ENCODE results near the gene PYCARD. TPM values are rescaled to one million over a fixed set of nuclear protein-coding genes. Genes with fewer than 3 reads are reported as not detected.
"Not testable (repeated sequence)": the region's sequence is repeated elsewhere in the genome, so short reads cannot be mapped to it uniquely, and the experiment has no call there.

Gene PYCARD
- total and polyA plus RNA-seq, 12 donors: 1.7 to 26.1 (median 3.3) TPM

GRCh38 chr16:31199430-31200041 is 3.0 kb downstream of the PYCARD start:
- TF ChIP-seq CTCF (IDR thresholded peaks at IDR 0.05): no peak
- H3K4me1 ChIP-seq: peaks cover 0 to 50% (median 17%) of the 10 kb centered on the region in 9 donors
- no peak overlapping the region for H3K27ac ChIP-seq
- no peaks in the 10 kb centered on the region for H3K27me3 ChIP-seq
- DNase-seq (no peak), ATAC-seq (no peak)
- intact Hi-C loops (cut with DNase I): loop anchor here in 2 of 10 donors (2.0 to 10.0 kb wide), 2 partner anchors 13 to 245 kb away; partner anchors contain the start of gene ZNF843 (in 1 of the 2)
- 91 to 94% methylated on average over 5 of the region's 5 CpGs for WGBS, 2 donors
- H3K36me3 ChIP-seq: peaks cover 0 to 59% (median 7%) of the 10 kb centered on the region in 9 donors
- H3K4me3 ChIP-seq: no peak overlapping the region
- no peaks in the 10 kb centered on the region for H3K9me3 ChIP-seq

- intact Hi-C loops (cut with DNase I): no loop called here
- H3K27me3 ChIP-seq: no peaks in the 10 kb centered on the region
- peaks cover 0 to 39% (median 15%) of the 10 kb centered on the region in 9 donors for H3K4me1 ChIP-seq
- H3K27ac ChIP-seq: peak overlapping the region in 1 of 10 donors; percentile 3
- no peak for DNase-seq
- peaks cover 0 to 71% (median 19%) of the 10 kb centered on the region in 9 donors for H3K36me3 ChIP-seq
- no peaks in the 10 kb centered on the region for H3K9me3 ChIP-seq
- no peak overlapping the region for H3K4me3 ChIP-seq
- 65 to 68% methylated on average over 7 of the region's 7 CpGs for WGBS, 2 donors
- ATAC-seq: no peak
- no peak for TF ChIP-seq CTCF (IDR thresholded peaks at IDR 0.05)
Measured at GRCh38 chr16:31198207-31198882, 4.2 kb downstream of the PYCARD start.

- H3K4me1 ChIP-seq: peaks cover 0 to 27% (median 4%) of the 10 kb centered on the region in 9 donors
- no peak for DNase-seq
Measured at GRCh38 chr16:31196324-31197088, 6.1 kb downstream of the PYCARD start.

GRCh38 chr16:31195861-31196260 is 6.7 kb downstream of the PYCARD start:
- intact Hi-C loops (cut with DNase I); H3K4me3 ChIP-seq; ATAC-seq; H3K27ac ChIP-seq; H3K27me3 ChIP-seq; H3K9me3 ChIP-seq; DNase-seq: not testable (repeated sequence)
- Histone ChIP-seq H3K36me3 (peaks cover 0 to 95% (median 43%) of the 10 kb centered on the region in 9 donors), H3K4me1 (peaks cover 0 to 21% (median 0%) of the 10 kb centered on the region in 9 donors)
- WGBS, 2 donors: 97 to 99% methylated on average over 11 of the region's 11 CpGs

More at GRCh38 chr16:31196324-31197088, 6.1 kb downstream of the PYCARD start:
- WGBS, 2 donors: 88 to 90% methylated on average over 17 of the region's 17 CpGs
- H3K4me3 ChIP-seq: no peak overlapping the region
- intact Hi-C loops (cut with DNase I): no loop called here
- H3K27me3 ChIP-seq: no peaks in the 10 kb centered on the region
- no peak overlapping the region for H3K27ac ChIP-seq
- TF ChIP-seq CTCF (IDR thresholded peaks at IDR 0.05): no peak
- no peaks in the 10 kb centered on the region for H3K9me3 ChIP-seq
- peaks cover 0 to 89% (median 38%) of the 10 kb centered on the region in 9 donors for H3K36me3 ChIP-seq
- ATAC-seq: no peak

All from heart right ventricle (tissue), 16 donors.